Measurements from ENCODE around the gene STARD3.
"Not testable (repeated sequence)": the region's sequence is repeated elsewhere in the genome, so short reads cannot be mapped to it uniquely, and the experiment has no call there.

Gene STARD3

DNA sequence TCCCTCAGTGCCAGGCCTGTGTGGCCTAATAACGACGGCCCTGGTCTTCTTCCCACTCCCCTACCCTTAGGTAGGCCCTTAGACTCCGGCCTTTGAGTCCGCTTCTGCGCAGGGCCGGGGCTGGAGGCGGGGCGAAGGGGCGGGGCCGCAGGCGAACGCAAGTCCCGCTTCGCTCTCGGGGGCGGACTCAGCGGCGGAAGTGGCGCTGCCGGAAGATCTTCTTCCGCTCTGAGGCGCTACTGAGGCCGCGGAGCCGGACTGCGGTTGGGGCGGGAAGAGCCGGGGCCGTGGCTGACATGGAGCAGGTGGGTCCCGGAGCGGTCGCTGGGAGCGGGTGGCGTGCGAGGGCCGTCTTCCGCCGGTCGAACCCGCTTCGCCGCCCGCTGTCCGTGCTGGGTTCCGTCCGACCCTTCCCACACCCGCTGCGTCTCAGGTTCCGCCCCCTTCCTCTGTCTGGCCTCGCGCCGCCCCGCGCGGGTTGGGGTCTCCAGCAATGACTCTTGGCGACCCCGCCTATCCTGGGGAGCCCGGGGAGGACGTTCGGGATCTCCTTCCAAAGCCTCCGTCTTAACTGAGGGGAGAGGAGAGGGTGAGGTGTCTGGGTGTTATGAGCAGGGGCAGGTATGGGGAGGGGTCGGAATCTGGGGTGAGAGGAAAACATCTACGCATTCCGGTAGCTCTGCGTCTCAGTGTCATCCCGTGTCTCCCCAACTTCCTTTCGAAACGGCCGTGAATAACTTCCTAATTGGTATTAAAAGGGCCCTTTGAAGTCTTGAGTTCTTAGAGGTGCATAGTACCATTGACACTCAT lies at the start of gene STARD3:
TSS of gene STARD3 (plus strand) at position 218 of the 810 bp plus-strand sequence. CDS start 16,388 bp downstream, outside the sequence.
- Mint-ChIP-seq H3K4me3 (peak within 1 kb of the TSS; percentile 86), H3K27ac (peak within 1 kb of the TSS; percentile 53), H3K27me3 (no peaks in the 10 kb centered on the region), H3K9me3 (no peaks in the 10 kb centered on the region), H3K36me3 (no peaks in the 10 kb centered on the region), H3K4me1 (peaks cover 37% of the 10 kb centered on the region)
- peak; percentile 94 for ATAC-seq (ENCODE audit: low read depth)
- peak; percentile 85 to 87 for DNase-seq (ENCODE audit: low spot score in 2 of 2)

DNA sequence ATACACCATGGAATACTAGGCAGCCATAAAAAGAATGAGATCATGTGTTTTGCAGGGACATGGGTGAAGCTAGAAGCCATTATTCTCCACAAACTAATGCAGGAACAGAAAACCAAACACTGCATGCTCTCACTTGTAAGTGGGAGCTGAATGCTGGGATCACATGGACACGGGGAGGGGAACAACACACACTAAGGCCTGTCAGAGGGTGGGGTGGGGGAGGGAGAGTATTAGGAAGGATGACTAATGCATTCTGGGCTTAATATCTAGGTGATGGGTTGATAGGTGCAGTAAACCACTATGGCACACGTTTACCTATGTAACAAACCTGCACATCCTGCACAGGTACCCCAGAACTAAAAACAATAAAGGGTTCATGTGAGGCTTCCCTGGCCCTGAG lies 46.8 kb upstream of the STARD3 start:
- not testable (repeated sequence) for H3K4me3 Mint-ChIP-seq; H3K36me3 Mint-ChIP-seq; ATAC-seq (ENCODE audit: low read depth); DNase-seq (ENCODE audit: low spot score in 2 of 2); H3K9me3 Mint-ChIP-seq; H3K27ac Mint-ChIP-seq
- peaks cover 11% of the 10 kb centered on the region for H3K4me1 Mint-ChIP-seq
- H3K27me3 Mint-ChIP-seq, result peaks cover 18% of the 10 kb centered on the region

DNA sequence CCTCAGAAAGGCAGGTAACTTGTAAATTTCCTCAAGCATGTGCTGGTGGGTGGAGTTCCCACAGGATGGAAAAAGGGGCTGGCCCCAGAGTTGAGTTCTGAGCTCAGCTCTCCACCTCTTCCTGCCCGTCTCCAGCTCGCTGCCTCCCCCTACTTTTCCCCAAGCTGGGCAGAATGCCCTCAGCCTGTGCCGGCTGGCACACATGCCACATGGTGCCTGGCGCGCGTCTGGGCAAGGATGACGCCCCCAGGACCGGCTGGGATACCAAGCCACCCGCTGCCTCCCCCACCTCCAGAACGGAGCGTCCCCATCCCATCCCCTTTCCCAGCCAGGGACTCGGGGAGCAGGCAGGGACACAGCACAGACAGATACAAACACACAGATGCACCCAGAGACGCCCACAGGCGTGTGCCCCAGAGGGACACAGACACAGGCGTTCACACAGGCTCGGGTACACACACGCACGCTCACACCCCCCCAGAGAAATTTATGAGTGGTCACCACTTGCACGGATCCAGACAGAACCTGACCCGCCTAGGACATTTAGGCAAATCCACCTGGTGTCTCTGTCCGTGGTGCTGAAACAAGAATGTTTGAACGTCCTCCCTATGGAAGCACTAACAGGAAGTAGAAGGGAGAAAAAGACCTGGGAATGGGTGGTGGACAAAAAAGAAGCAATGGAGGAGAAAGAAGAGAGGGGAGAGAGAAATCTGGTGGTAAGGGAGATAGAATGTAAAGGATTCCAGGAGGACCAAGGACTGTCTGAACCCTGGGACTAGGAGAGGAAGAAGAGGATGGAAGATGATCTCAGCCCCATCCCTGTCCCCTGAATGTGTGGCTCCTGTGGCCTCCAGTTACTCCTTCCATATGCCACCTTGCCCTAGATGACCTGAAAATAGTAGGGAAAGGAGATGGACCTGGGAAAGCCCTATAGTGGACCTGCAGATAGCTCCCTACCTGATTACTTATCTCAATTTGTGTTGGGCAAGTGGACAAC lies 44.7 kb upstream of the STARD3 start:
- Mint-ChIP-seq H3K4me1 (peaks cover 14% of the 10 kb centered on the region), H3K36me3 (peaks cover 4% of the 10 kb centered on the region), H3K27ac (no peak overlapping the region), H3K4me3 (no peak overlapping the region), H3K9me3 (peaks cover 3% of the 10 kb centered on the region), H3K27me3 (peaks cover 28% of the 10 kb centered on the region)
- ATAC-seq (ENCODE audit: low read depth) (peak; percentile 21), DNase-seq (ENCODE audit: low spot score in 2 of 2) (no peak)

DNA sequence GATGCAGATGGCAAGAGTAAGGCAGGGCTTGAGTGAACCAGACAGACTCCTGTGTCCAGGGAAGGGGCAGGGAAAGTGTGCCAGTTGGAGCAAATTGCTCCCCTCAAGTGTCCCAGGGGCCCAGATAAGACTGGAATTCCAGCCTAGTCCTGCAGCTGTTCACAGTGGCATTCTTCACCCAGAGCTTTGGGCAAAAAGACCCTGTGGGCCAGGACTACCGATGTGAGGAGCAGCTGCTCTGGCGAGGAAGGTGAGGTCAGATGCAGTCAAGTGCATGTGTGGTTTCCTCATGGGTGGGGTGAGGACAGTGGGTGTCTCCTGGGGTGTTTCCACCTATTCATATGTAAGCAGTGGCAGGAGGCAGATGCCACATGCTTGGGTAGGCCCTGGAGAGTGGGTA lies 43.6 kb upstream of the STARD3 start:
- H3K4me1 Mint-ChIP-seq, result peaks cover 20% of the 10 kb centered on the region

DNA sequence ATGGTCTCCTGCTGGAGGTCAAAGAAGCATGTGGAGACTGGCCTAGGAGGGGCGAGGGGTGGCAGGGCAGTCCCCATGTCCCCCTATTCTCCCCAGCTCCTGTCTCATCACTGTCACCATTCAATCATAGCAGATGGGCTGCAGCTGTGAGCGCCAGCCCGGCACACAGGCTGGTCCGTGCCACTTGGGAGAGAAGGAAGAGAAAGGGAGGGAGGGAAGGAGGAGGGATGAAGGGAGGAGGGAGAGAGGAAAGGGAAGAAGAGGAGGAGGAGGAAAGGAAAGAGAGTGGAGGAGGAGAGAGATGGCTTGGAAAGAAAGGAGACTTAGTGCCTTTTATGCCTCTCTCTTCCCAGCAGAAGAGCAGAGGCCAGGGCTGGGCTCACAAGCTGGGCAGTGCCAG lies 41.6 kb upstream of the STARD3 start:
- ATAC-seq (ENCODE audit: low read depth) (no peak), DNase-seq (ENCODE audit: low spot score in 2 of 2) (no peak)
- peaks cover 1% of the 10 kb centered on the region for H3K36me3 Mint-ChIP-seq
- H3K4me3 Mint-ChIP-seq, result no peak overlapping the region
- H3K4me1 Mint-ChIP-seq, result peaks cover 23% of the 10 kb centered on the region
- H3K27me3 Mint-ChIP-seq, result peaks cover 32% of the 10 kb centered on the region
- peaks cover 3% of the 10 kb centered on the region for H3K9me3 Mint-ChIP-seq
- no peak overlapping the region for H3K27ac Mint-ChIP-seq

More for the DNA sequence above, 43.6 kb upstream of the STARD3 start:
- H3K27me3 Mint-ChIP-seq, result peaks cover 33% of the 10 kb centered on the region
- no peak overlapping the region for H3K27ac Mint-ChIP-seq
- peaks cover 3% of the 10 kb centered on the region for H3K9me3 Mint-ChIP-seq
- no peak for DNase-seq (ENCODE audit: low spot score in 2 of 2)
- no peak for ATAC-seq (ENCODE audit: low read depth)
- no peak overlapping the region for H3K4me3 Mint-ChIP-seq
- peaks cover 4% of the 10 kb centered on the region for H3K36me3 Mint-ChIP-seq

DNA sequence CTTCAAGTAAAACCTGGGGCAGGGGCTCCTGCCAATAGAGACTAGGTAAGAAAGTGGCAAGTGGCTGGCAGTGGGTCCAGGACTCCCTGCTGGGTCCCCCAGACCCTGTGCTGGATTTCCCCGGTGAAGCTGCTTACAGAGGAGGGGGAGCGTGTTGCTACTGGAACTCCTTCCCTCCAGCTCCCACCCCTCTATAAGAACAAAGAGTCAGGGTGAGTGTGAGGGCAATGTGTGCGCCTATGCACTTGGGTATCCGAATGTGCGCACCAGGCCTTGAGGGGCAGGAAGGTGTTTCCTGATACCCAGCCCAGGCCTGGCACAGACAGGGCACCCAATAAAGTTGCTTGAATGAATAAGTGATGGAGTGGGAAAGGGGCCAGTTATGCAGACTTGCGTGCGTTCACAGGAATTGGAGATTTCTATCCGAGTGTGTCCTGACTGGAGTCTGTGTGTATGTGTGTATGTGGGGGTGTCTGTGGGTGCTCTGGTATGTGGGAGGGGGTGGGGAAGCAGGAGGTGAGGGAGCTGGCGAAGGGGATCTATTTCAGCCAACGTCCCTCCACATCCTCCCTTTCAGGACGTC lies 40.9 kb upstream of the STARD3 start:
- DNase-seq (ENCODE audit: low spot score in 2 of 2), result no peak
- Mint-ChIP-seq H3K9me3 (peaks cover 3% of the 10 kb centered on the region), H3K4me3 (no peak overlapping the region), H3K4me1 (peaks cover 23% of the 10 kb centered on the region), H3K27me3 (peaks cover 31% of the 10 kb centered on the region), H3K36me3 (peaks cover 1% of the 10 kb centered on the region), H3K27ac (no peak overlapping the region)
- no peak for ATAC-seq (ENCODE audit: low read depth)

DNA sequence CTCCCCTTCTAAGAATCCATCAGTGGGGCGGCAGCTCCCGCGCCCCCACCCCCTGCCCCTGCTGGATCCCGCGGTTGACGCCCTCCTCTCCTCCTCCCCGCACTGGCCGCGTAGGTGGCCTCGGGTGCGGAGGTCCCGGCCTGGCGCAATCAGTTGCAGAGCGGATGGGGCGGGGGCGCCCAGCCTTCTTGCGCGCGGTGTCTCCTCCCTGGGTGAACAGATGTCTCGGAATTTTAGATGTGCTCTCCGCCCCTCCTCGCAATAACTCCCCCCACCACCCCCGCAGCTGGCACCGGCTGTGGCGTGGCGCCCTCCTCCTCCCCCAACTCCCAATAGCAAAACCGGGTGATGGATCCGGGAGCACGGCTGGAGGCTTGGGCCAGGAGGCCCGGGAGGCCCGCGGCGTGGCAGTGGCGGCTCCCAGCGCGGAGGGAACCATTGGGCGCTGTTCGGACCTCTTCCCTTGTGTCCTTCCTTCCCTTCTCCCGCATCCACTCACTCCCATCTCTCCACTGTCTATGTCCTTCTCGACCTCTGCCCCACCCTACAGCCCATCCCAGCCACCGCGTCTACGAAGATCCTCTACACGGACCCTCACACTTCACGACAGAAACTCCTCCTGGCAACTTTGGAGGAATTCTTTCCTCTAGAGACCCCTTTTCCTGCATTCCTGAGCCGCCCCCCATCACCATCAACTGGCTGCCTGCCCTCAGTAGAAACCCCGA lies 40.2 kb upstream of the STARD3 start:
- peaks cover 38% of the 10 kb centered on the region for H3K27me3 Mint-ChIP-seq
- peaks cover 23% of the 10 kb centered on the region for H3K4me1 Mint-ChIP-seq
- no peak for ATAC-seq (ENCODE audit: low read depth)
- peaks cover 3% of the 10 kb centered on the region for H3K9me3 Mint-ChIP-seq
- peak overlapping the region; percentile 8 for H3K4me3 Mint-ChIP-seq
- peaks cover 1% of the 10 kb centered on the region for H3K36me3 Mint-ChIP-seq
- H3K27ac Mint-ChIP-seq, result no peak overlapping the region
- DNase-seq (ENCODE audit: low spot score in 2 of 2), result no peak

DNA sequence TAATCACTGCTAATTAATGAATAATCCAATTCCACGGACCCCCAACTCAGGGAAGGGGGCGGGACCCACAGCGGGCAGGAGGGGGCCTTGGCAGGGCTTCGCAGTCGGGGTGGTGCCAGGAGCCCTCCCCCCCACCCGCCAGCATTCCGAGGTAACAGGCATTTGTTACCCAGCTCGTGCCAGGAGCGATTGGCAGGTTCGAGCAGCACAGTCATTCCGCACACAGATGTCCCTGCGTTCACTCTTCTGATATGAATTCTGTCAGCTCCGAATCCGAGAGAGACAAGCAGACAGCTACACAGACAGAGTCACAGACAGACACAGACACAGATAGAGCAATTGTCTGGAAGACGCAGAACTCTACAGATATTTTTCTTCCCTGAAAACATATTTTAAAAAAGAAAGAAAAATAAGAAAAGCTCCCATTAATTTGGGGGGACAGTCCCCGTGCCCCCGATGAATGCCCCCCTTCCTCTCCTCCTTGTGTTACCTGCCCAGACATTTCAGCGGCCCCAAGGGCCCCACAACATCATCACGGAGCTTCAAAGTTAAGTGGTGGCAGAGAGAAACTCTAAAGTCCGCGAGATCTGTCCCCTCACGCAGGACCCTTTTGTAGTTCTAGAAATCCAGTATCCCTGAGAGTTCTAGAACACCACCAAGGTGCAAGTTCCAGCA lies 39.4 kb upstream of the STARD3 start:
- peaks cover 2% of the 10 kb centered on the region for H3K9me3 Mint-ChIP-seq
- peaks cover 20% of the 10 kb centered on the region for H3K4me1 Mint-ChIP-seq
- no peak overlapping the region for H3K27ac Mint-ChIP-seq
- DNase-seq (ENCODE audit: low spot score in 2 of 2) (no peak), ATAC-seq (ENCODE audit: low read depth) (no peak)
- H3K4me3 Mint-ChIP-seq, result no peak overlapping the region
- H3K36me3 Mint-ChIP-seq, result no peaks in the 10 kb centered on the region
- peaks cover 37% of the 10 kb centered on the region for H3K27me3 Mint-ChIP-seq

DNA sequence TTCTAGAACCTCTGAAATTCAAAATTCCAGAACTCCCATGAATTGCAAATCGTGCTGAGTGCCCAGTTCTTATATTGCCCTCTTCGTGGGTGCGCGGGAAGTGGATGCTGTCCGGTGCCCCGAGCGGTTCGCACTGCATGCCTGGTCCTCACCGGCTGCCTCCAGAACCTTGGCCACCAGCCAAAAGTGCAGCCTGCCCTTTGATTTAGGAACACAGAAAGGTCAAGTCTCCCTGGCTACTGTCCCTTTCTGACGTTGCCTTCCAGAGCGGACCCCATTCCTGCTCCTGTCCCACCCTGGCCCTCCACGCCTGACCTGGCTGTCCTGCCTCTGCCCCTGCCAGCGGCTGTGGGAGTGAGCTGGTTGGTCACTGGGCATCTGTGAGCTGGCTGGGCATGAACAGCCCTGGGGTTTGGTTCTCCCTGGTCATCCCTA lies 38.9 kb upstream of the STARD3 start:
- peaks cover 35% of the 10 kb centered on the region for H3K27me3 Mint-ChIP-seq
- H3K4me3 Mint-ChIP-seq, result no peak overlapping the region
- no peaks in the 10 kb centered on the region for H3K36me3 Mint-ChIP-seq
- ATAC-seq (ENCODE audit: low read depth) (no peak), DNase-seq (ENCODE audit: low spot score in 2 of 2) (no peak)
- H3K4me1 Mint-ChIP-seq, result peaks cover 19% of the 10 kb centered on the region
- peaks cover under 1% of the 10 kb centered on the region for H3K9me3 Mint-ChIP-seq
- no peak overlapping the region for H3K27ac Mint-ChIP-seq

DNA sequence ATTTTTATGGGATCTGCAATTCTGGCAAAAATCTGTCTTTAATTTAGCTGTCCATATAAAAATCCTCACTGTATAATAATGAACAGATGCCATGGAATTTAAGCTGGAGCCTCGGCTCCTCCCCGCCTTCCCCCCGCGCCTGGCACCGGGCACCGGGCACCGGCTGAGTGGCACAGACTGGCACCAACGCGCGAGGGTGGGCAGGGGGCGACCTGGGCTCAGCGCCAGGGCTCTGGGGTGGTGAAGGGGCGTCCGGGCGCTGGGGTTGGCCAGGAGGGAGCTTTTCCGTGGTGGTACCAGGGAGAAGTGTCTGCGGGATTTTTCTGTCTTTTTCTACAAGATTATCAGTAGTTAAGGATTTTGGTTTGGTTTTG lies 38.3 kb upstream of the STARD3 start:
- Mint-ChIP-seq H3K36me3 (no peaks in the 10 kb centered on the region), H3K27me3 (peaks cover 39% of the 10 kb centered on the region), H3K27ac (no peak overlapping the region), H3K4me1 (peaks cover 19% of the 10 kb centered on the region), H3K9me3 (no peaks in the 10 kb centered on the region), H3K4me3 (no peak overlapping the region)
- DNase-seq (ENCODE audit: low spot score in 2 of 2) (no peak), ATAC-seq (ENCODE audit: low read depth) (no peak)

DNA sequence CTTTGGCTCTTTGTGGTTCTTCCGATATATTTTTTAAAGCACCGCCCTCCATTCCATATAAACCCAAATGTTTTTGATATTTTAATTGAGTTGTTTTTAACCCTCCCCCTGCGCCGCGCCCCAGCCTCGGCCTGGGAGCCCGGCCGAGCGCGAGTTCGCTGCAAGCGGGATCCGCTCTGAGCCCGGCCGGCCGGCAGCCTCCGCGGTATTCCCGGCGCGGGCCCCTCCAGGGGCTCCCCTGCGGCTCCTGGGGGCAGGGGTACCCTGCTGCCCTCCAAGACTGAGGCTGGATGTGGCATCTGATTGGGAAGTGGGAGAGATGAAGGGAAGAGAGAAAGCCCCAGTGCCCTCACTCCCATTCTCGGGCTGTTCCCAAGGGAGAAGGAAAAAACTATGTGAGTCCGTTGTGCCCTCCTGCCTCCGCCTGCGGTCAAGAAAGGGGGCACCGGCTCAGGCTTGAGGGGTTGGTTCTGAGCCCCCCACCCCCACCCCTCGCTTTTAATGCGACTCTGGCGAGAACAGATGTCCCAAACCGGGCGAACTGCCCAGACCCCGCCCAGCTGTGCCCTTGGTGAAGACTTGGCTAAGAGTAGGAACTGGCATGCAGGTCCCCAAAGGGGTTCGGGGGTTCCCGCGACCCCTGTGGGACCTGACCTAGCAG lies 37.8 kb upstream of the STARD3 start:
- no peaks in the 10 kb centered on the region for H3K9me3 Mint-ChIP-seq
- peaks cover 20% of the 10 kb centered on the region for H3K4me1 Mint-ChIP-seq
- no peak for ATAC-seq (ENCODE audit: low read depth)
- no peaks in the 10 kb centered on the region for H3K36me3 Mint-ChIP-seq
- no peak overlapping the region for H3K27ac Mint-ChIP-seq
- H3K27me3 Mint-ChIP-seq, result peaks cover 41% of the 10 kb centered on the region
- no peak overlapping the region for H3K4me3 Mint-ChIP-seq
- DNase-seq (ENCODE audit: low spot score in 2 of 2), result no peak

DNA sequence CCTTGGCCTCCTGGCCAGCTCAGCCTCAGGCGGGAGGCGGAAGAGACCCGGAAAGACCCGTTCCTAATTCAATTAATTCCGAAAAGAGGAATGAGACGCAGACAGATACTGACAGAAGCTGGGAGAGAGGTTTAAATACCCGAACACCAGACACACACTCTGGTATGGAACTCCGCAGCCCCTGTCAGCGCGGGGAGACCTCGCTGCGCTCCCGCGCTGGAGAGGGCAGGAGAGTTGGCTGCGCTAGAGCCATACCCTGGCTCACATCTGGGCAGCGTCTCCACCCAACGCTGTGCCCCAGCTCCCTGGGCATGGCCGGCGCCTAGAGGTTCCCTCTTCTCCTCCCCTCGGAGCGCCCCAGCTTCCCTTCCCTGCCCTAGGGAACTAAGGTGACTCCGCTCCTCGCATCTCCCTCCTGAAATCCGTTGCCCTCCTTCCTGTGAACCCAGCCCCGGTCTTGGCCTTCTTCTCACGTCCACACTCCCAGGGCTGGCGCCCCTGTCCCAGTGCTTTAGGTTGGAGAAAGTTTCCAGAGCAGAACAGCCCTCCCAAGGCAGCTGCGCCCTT lies 37.2 kb upstream of the STARD3 start:
- ATAC-seq (ENCODE audit: low read depth), result no peak
- Mint-ChIP-seq H3K36me3 (no peaks in the 10 kb centered on the region), H3K27ac (peak overlapping the region; percentile 38), H3K9me3 (no peaks in the 10 kb centered on the region), H3K4me1 (peaks cover 20% of the 10 kb centered on the region), H3K4me3 (peak overlapping the region; percentile 2), H3K27me3 (peaks cover 41% of the 10 kb centered on the region)
- DNase-seq (ENCODE audit: low spot score in 2 of 2), result no peak
